DOHH2 (cell line): ENCODE results near the gene CORO2B.

Experiments used
- CTCF ChIP-seq: fragments of 200-600 bp; sonication (generic); IDR thresholded peaks from one replicate; pipeline ENCODE4 v1.5.1; 2014; ENCODE audit warnings: antibody characterized with exemption, mild to moderate bottlenecking, low read depth, low read length; ENCODE audit not compliant: poor library complexity, severe bottlenecking
- EZH2phosphoT487 ChIP-seq: fragments of 200-600 bp; sonication (generic); IDR thresholded peaks from 2 replicates; pipeline ENCODE4 v1.6.1; 2017; ENCODE audit warnings: borderline replicate concordance, mild to moderate bottlenecking, antibody characterized with exemption, low read length, moderate library complexity, mixed read lengths

GRCh38 chr15:68676011-68676605 lies 97.3 kb downstream of the CORO2B start:
- TF ChIP-seq CTCF (no peak), EZH2phosphoT487 (no peak)
